Right cardiac atrium (tissue), 5 donors: ENCODE measurements around the gene OSBPL8. TPM values are rescaled to one million over a fixed set of nuclear protein-coding genes. Genes with fewer than 3 reads are reported as not detected.
"Not testable (repeated sequence)": the region's sequence is repeated elsewhere in the genome, so short reads cannot be mapped to it uniquely, and the experiment has no call there.

Experiments
- ATAC-seq, 2 donors: fragments of 200-7000 bp; cut with Tn5 transposase; one replicate each; pipeline versions ENCODE4 v1.8.0 to v1.9.1; 2020; ENCODE audit warnings: moderate library complexity in 2 of 2, mild to moderate bottlenecking in 1 of 2
- DNase-seq, 3 donors: peaks; one replicate each; pipeline ENCODE4 v3.0.0-alpha.2; 2020
- H3K27ac ChIP-seq: one replicate; pipeline ENCODE4 v1.5.1; 2013; ENCODE audit warnings: mild to moderate bottlenecking, low read length, control low read depth, moderate library complexity
- H3K27me3 ChIP-seq: one replicate; pipeline ENCODE4 v1.6.1; 2013; ENCODE audit not compliant: control insufficient read depth, insufficient read depth
- H3K4me1 ChIP-seq: one replicate; pipeline ENCODE4 v1.6.1; 2013; ENCODE audit warnings: low read length; ENCODE audit not compliant: control insufficient read depth, insufficient read depth
- H3K4me3 ChIP-seq: one replicate; pipeline ENCODE4 v1.5.1; 2013; ENCODE audit warnings: low read length, control low read depth
- H3K9me3 ChIP-seq: one replicate; pipeline ENCODE4 v1.6.1; 2013; ENCODE audit warnings: low read length; ENCODE audit not compliant: control insufficient read depth
- WGBS: extraction: QIAGEN DNeasy Blood & Tissue Kit; methylation state at CpG from one replicate; pipeline ENCODE4 v1.1.7; 2013; 5-methylcytosine and 5-hydroxymethylcytosine counted together
- intact Hi-C, 4 donors: fragments of 100-400 bp; cut with DNase I; formaldehyde crosslinking; loops; one replicate each; pipeline versions ENCODE4 v1.11.0 to v1.14.0; 2022 to 2023
- polyA plus RNA-seq: library from polyadenylated mRNA; stranded (reverse); fragments of 200-250 nt; gene quantifications from one replicate; pipeline ENCODE4 v1.2.3, GENCODE V29; 2013
- total RNA-seq, 4 donors: library from RNA; stranded (reverse); fragmentation: NEBNext Ultra II Directional; extraction: Animal tissue kit (Norgen Biotek cat#: 25700); gene quantifications; one replicate each; pipeline ENCODE4 v1.2.1, GENCODE V29; 2021
- donor health status: healthy with polysubstance abuse.
- donor health status: DM: no; HTN: yes; CAD: no.
- donor health status: DM: no; HTN: no; CAD: no.
- donor health status: DM: no; HTN: yes; CAD: no; lungs with severe emphysema.
- donor health status: DM: yes; HTN: yes; CAD: no.

Gene OSBPL8
- total and polyA plus RNA-seq, 5 donors = 5.5 to 33.1 (median 30.7) TPM

GRCh38 chr12:76329159-76329558 lies 230.4 kb downstream of the OSBPL8 start:
- Histone ChIP-seq H3K4me1 (no peaks in the 10 kb centered on the region), H3K27ac (no peak overlapping the region), H3K4me3 (no peak overlapping the region), H3K9me3 (peaks cover 3% of the 10 kb centered on the region), H3K27me3 (no peaks in the 10 kb centered on the region)
- WGBS = 57% methylated on average over 2 of the region's 2 CpGs
- ATAC-seq (no peak), DNase-seq (no peak)
- intact Hi-C loops = no loop called here

GRCh38 chr12:76319595-76320319 lies 239.8 kb downstream of the OSBPL8 start:
- H3K27me3 ChIP-seq, H3K4me1 ChIP-seq, ATAC-seq, intact Hi-C loops, H3K9me3 ChIP-seq, H3K4me3 ChIP-seq, H3K27ac ChIP-seq, DNase-seq: not testable (repeated sequence)
- 67% methylated on average over 30 of the region's 32 CpGs for WGBS

GRCh38 chr12:76318773-76319594 lies 240.6 kb downstream of the OSBPL8 start:
- intact Hi-C loops = no loop called here
- ATAC-seq = no peak
- 85% methylated on average over 1 of the region's 1 CpG for WGBS
- Histone ChIP-seq H3K4me1 (no peaks in the 10 kb centered on the region), H3K27me3 (no peaks in the 10 kb centered on the region), H3K27ac (no peak overlapping the region), H3K4me3 (no peak overlapping the region), H3K9me3 (no peaks in the 10 kb centered on the region)
- DNase-seq = no peak

- Histone ChIP-seq H3K4me1 (no peaks in the 10 kb centered on the region), H3K27me3 (no peaks in the 10 kb centered on the region), H3K9me3 (no peaks in the 10 kb centered on the region), H3K27ac (no peak overlapping the region), H3K4me3 (no peak overlapping the region)
- 94% methylated on average over 1 of the region's 1 CpG for WGBS
- intact Hi-C loops = no loop called here
- ATAC-seq (no peak), DNase-seq (no peak)
These were observed 241.6 kb downstream of the OSBPL8 start for GRCh38 chr12:76317976-76318375.

- 89% methylated on average over 7 of the region's 7 CpGs for WGBS
- H3K27me3 ChIP-seq = no peaks in the 10 kb centered on the region
- no peak overlapping the region for H3K4me3 ChIP-seq
- no peak overlapping the region for H3K27ac ChIP-seq
- intact Hi-C loops = no loop called here
- no peaks in the 10 kb centered on the region for H3K9me3 ChIP-seq
- ATAC-seq (no peak), DNase-seq (no peak)
- H3K4me1 ChIP-seq = no peaks in the 10 kb centered on the region
These were observed 243.1 kb downstream of the OSBPL8 start for GRCh38 chr12:76316468-76316867.

- no peak for ATAC-seq
- H3K4me3 ChIP-seq = no peak overlapping the region
- no peak overlapping the region for H3K27ac ChIP-seq
- 72% methylated on average over 9 of the region's 9 CpGs for WGBS
- no peaks in the 10 kb centered on the region for H3K4me1 ChIP-seq
- no peak for DNase-seq
- H3K27me3 ChIP-seq = no peaks in the 10 kb centered on the region
- no peaks in the 10 kb centered on the region for H3K9me3 ChIP-seq
- intact Hi-C loops = no loop called here
These were observed 246.3 kb downstream of the OSBPL8 start for GRCh38 chr12:76313299-76313698.

- no peak for DNase-seq
- Histone ChIP-seq H3K9me3 (no peaks in the 10 kb centered on the region), H3K4me1 (no peaks in the 10 kb centered on the region), H3K27me3 (no peaks in the 10 kb centered on the region), H3K4me3 (no peak overlapping the region), H3K27ac (no peak overlapping the region)
- intact Hi-C loops = no loop called here
- WGBS = 86% methylated on average over 7 of the region's 7 CpGs
- no peak for ATAC-seq
These were observed 247.3 kb downstream of the OSBPL8 start for GRCh38 chr12:76312315-76312714.

GRCh38 chr12:76311796-76312195 lies 247.8 kb downstream of the OSBPL8 start:
- H3K4me3 ChIP-seq = no peak overlapping the region
- DNase-seq = no peak
- no peaks in the 10 kb centered on the region for H3K4me1 ChIP-seq
- H3K27ac ChIP-seq = no peak overlapping the region
- H3K9me3 ChIP-seq = no peaks in the 10 kb centered on the region
- no peak for ATAC-seq
- intact Hi-C loops = no loop called here
- 84% methylated on average over 3 of the region's 3 CpGs for WGBS
- no peaks in the 10 kb centered on the region for H3K27me3 ChIP-seq

- DNase-seq = no peak
- intact Hi-C loops = no loop called here
- H3K27ac ChIP-seq = no peak overlapping the region
- H3K4me1 ChIP-seq = no peaks in the 10 kb centered on the region
- no peak for ATAC-seq
- H3K27me3 ChIP-seq = no peaks in the 10 kb centered on the region
- no peak overlapping the region for H3K4me3 ChIP-seq
- H3K9me3 ChIP-seq = no peaks in the 10 kb centered on the region
These were observed 249.5 kb downstream of the OSBPL8 start for GRCh38 chr12:76310110-76310509.

GRCh38 chr12:76308866-76309265 lies 250.7 kb downstream of the OSBPL8 start:
- WGBS = 35% methylated on average over 3 of the region's 3 CpGs
- intact Hi-C loops = no loop called here
- Histone ChIP-seq H3K4me1 (no peaks in the 10 kb centered on the region), H3K9me3 (no peaks in the 10 kb centered on the region), H3K4me3 (no peak overlapping the region), H3K27me3 (no peaks in the 10 kb centered on the region), H3K27ac (no peak overlapping the region)
- ATAC-seq (no peak), DNase-seq (no peak)

GRCh38 chr12:76307083-76307482 lies 252.5 kb downstream of the OSBPL8 start:
- Histone ChIP-seq H3K27me3 (no peaks in the 10 kb centered on the region), H3K9me3 (no peaks in the 10 kb centered on the region), H3K4me1 (no peaks in the 10 kb centered on the region), H3K4me3 (no peak overlapping the region), H3K27ac (no peak overlapping the region)
- DNase-seq (no peak), ATAC-seq (no peak)
- WGBS = 94% methylated on average over 1 of the region's 1 CpG
- intact Hi-C loops = no loop called here
